ENCODE results near the gene RGPD8. TPM values are rescaled to one million over a fixed set of nuclear protein-coding genes. Genes with fewer than 3 reads are reported as not detected.

Gene RGPD8
- total RNA-seq (2022; extraction: Qiagen RNA extraction) = 1.6 to 4.1 TPM (median 3.3 TPM) in 5 replicates

GRCh38 chr2:112433480-112433879 is at the start of gene RGPD8:
Gene RGPD8 (minus strand): TSS chr2:112433645. CDS start chr2:112433453, 192 bp downstream.

GRCh38 chr2:112481528-112482233 is 48.2 kb upstream of the RGPD8 start, which contains the start of gene TTL:
Gene TTL (plus strand): TSS chr2:112482156. CDS start chr2:112482345, 189 bp downstream.

Other genes starting within 250 kb of the RGPD8 start
- 12.6 to 16.1 TPM (median 13.2 TPM) in 5 replicates for gene ZC3H8, start 178.6 kb downstream of the RGPD8 start, total RNA-seq (2022; extraction: Qiagen RNA extraction)
- 0.24 to 0.69 TPM (median 0.44 TPM) in 5 replicates for gene ZC3H6, start 158.0 kb downstream of the RGPD8 start, total RNA-seq (2022; extraction: Qiagen RNA extraction)
- gene TTL, start 48.5 kb upstream of the RGPD8 start, total RNA-seq (2022; extraction: Qiagen RNA extraction) = 34.9 to 40.6 TPM (median 39.1 TPM) in 5 replicates
- gene POLR1B, start 108.8 kb upstream of the RGPD8 start, total RNA-seq (2022; extraction: Qiagen RNA extraction) = 22.3 to 26.5 TPM (median 22.5 TPM) in 5 replicates
- 57.4 to 84.9 TPM (median 61.6 TPM) in 5 replicates for gene CHCHD5, start 151.0 kb upstream of the RGPD8 start, total RNA-seq (2022; extraction: Qiagen RNA extraction)
- gene SLC20A1, start 212.3 kb upstream of the RGPD8 start, total RNA-seq (2022; extraction: Qiagen RNA extraction) = 136 to 146 TPM (median 146 TPM) in 5 replicates